A549 treated with AZD2906 at 1 μM for 4 hours (cell line): ENCODE measurements around the gene SPTLC1. TPM values are rescaled to one million over a fixed set of nuclear protein-coding genes. Genes with fewer than 3 reads are reported as not detected.

Source experiments
- total RNA-seq: library from RNA; stranded (reverse); fragments of 200-300 nt; extraction: Qiagen RNA extraction; gene quantifications from 5 replicates; pipeline ENCODE4 v1.2.3, GENCODE V29; 2022

SPTLC1 gene, protein sequence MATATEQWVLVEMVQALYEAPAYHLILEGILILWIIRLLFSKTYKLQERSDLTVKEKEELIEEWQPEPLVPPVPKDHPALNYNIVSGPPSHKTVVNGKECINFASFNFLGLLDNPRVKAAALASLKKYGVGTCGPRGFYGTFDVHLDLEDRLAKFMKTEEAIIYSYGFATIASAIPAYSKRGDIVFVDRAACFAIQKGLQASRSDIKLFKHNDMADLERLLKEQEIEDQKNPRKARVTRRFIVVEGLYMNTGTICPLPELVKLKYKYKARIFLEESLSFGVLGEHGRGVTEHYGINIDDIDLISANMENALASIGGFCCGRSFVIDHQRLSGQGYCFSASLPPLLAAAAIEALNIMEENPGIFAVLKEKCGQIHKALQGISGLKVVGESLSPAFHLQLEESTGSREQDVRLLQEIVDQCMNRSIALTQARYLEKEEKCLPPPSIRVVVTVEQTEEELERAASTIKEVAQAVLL
- 54.1 to 81.4 TPM (median 61.5 TPM) in 5 replicates for total RNA-seq

DNA sequence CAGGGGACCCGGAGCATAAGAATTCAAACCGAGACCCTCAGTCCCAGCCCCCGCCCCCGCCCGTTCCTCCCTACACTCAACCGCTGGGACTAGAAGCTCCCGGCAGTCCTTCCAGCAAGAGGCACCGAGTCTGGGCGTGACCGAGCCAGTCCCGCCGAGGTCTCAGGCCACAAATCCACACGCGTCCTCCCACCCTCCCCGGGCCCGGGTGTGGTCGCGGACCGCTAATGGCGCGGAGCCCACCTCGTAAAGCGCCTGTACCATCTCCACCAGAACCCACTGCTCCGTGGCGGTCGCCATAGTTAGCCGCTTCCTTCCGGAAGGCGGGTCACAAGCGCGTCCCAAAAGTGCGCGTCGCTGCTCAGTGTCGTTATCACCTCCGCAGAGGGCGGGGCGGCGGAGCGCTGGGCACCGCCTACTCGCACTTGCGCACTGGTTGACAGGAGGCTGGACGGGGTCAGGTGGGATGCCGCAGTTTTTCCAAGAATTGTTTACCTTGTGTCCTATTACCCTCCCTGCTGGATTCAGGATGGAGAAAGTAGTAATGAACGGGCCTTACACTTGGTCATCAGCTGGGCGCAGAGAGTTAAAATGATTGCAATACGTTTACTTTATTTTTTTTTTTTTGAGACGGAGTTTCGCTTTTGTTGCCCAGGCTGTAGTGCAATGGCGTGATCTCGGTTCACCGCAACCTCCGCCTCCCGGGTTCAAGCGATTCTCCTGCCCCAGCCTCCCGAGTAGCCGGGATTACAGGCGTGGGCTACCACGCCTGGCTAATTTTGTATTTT, at the start of gene SPTLC1:
TSS of gene SPTLC1 (minus strand) at position 343 of the 788 bp plus-strand sequence. CDS start at position 300, 43 bp downstream.

Other genes starting within 250 kb of the SPTLC1 start
- gene ROR2, start 165.2 kb downstream of the SPTLC1 start, total RNA-seq = 1.1 to 1.9 TPM (median 1.5 TPM) in 5 replicates
- 92.6 to 123 TPM (median 98.0 TPM) in 5 replicates for gene IARS1, start 178.3 kb upstream of the SPTLC1 start, total RNA-seq
- gene NOL8, start 209.9 kb upstream of the SPTLC1 start, total RNA-seq = 26.4 to 34.3 TPM (median 27.4 TPM) in 5 replicates
- 5.1 to 7.4 TPM (median 6.8 TPM) in 5 replicates for gene CENPP, start 210.5 kb upstream of the SPTLC1 start, total RNA-seq